OCI-LY1 (cell line): ENCODE results near the gene PTPRN2.

Experiments
- CTCF ChIP-seq: fragments of 200-600 bp; sonication (generic), shearing (Covaris generic); IDR thresholded peaks from 2 replicates; pipeline ENCODE4 v1.5.1; 2017; ENCODE audit warnings: mild to moderate bottlenecking, antibody characterized with exemption, low read length, moderate library complexity, mixed read lengths
- EZH2 ChIP-seq: fragments of 200-600 bp; sonication (generic), shearing (Covaris generic); IDR thresholded peaks from 2 replicates; pipeline ENCODE4 v1.8.0; 2017; ENCODE audit warnings: borderline replicate concordance, mixed run types, mild to moderate bottlenecking, antibody characterized with exemption, low read length, moderate library complexity, mixed read lengths

- TF ChIP-seq EZH2 (no peak), CTCF (no peak)
Measured at GRCh38 chr7:158595068-158595467, 7.4 kb upstream of the PTPRN2 start.
